Glomerular endothelial cell (primary cell): Measurements from ENCODE around the gene GTF2H4. TPM values are rescaled to one million over a fixed set of nuclear protein-coding genes. Genes with fewer than 3 reads are reported as not detected.

Experiments used
- DNase-seq: peaks from one replicate; pipeline ENCODE4 v3.0.0-alpha.2; 2011; ENCODE audit warnings: low read depth, low spot score; ENCODE audit errors: extremely low read depth
- total RNA-seq: library from RNA; depleted of rRNA; stranded (reverse); fragments of >200 nt; gene quantifications from 2 replicates; pipeline ENCODE4 v1.2.3, GENCODE V29; 2015

Gene GTF2H4
- total RNA-seq, 1 donor from 2014 or later: 22.8 TPM

DNA sequence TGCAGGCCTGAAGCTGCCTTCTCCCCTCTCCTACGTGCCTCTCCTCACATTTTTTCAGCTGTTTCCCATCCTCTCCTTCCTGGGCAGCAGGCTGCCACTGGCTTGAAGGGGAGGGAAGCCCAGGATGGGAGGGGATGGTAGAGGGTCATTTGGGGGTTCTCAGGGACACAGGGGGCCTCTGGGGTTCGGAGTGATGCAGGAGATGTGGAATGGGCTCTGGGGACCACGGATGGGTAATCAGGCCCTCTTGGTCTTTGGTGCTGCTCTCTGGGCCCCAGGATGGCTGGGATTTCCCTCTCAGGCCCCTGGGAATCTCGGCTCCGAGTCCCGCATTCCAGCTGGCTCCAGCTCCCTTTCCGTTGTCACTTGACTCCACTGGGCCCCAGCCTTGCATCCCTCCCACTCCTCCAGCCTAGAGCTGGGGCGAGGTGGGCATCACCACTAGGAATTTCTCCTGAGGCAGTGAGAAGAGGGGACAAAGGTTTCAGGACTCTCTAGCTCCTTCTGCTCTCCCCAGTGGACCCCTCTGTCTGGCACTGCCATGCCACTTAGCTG, 25.7 kb upstream of the GTF2H4 start:
- DNase-seq: no peak

- no peak for DNase-seq
Measured at GRCh38 chr6:30882759-30883684, 25.0 kb upstream of the GTF2H4 start.

DNA sequence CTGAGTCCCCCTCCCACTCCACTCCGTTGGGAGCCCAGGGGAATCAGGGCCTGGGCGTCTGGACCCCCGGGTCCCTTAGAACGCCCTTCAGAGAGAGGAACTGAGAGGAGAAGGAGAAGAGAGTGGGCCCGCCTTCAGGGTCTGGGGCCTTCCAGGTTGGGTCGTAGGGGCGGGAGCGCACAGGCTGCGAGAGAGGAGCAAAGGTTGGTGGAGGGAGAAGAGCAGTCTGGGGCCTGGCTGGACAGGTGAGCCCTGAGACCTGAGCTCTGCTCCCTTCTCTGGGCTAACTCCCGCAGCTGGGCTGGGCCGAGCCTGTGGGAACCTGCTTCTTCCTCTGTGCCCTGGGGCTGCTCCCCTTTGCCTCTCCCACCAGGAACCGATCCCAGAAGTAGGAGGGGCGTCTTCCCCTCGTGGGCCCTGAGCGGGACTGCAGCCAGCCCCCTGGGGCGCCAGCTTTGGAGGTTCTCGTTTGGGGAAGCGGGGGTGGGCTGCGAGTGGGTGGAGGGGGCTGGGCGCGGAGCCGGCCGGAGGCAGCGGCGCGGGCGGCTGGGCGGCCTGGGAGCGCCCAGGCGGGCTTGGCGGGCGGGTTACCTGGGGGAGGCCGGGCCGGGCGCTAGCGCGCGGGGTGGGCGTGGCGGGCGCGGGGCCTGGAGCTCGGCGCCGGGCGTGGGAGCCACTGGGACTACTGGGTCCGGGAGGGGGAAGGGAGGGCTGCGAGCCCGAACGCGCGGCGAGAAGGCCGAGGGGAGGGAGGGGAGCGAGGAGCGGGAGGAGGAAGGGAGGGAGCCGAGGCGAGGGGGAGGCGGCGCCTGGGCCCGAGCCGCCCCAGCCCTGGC, 24.1 kb upstream of the GTF2H4 start, which contains the start of gene DDR1:
TSS of gene DDR1 (plus strand) at position 835 of the 836 bp plus-strand sequence. CDS start 4,211 bp downstream, outside the sequence.
- DNase-seq: no peak

DNA sequence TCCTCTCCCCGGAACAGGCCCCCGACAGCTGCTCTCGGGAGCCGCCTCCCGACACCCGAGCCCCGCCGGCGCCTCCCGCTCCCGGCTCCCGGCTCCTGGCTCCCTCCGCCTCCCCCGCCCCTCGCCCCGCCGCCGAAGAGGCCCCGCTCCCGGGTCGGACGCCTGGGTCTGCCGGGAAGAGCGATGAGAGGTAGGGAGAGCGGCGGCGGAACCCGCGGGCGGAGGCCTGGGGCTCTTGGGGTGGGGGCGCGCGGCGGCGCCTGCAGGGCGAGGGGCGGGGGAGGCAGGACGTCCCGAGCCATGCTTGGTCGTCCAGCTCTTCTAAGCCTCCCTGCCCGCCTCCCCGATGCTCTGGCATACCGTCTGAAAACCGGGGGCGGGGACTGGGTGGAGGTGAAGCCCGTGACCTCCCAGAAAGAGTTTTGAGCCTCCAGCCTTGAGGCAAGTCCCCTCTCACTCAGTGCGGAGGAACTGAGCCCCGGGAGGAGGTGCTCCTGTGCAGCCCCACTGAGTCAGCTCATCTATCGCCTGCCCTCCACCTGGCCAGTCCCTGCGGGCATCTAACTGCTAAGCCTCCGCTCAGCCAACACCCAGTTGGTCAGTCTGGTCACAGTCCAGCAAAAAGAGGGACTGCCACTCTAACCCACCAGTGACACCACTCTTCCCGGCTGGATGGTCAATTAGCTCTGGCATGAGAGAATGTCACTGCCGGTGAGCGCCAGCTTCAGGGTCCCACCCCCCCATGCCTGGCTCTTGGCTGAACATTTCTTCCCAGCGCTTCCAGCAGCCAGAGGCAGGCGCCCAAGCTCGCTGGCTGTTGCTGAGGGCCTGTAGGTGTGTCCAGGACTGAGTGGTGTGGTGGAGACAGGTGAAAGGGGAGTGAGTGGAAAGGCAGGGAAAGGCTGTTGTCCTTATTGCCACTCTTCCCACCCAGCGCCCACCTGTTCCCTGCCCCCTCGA, 23.2 kb upstream of the GTF2H4 start:
- no peak for DNase-seq

DNA sequence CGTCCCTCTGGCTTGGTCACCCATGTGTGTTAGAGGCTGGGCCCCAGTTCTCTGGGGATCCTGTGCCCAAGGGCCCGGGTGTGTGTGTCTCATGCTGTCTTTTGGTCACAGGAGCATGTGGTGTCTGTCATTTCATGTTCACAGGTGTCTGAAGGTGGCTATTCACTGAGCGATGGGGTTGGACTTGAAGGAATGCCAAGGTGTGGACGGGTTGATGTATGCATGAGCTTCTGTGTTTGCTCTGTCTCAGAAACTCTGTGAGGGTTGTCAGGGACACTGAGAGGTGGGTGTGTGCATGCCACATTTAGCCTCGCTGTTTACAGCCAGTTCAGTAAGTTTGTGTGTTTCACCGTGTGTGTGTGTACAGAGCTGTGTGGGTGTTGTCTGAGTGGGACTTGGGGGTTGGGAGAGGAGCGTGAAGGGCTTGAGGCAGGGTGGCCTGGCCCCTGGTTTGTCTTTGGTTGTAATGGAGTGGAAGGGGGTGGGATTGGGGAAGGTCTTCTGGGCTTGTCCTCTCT, 22.5 kb upstream of the GTF2H4 start:
- DNase-seq: no peak

GRCh38 chr6:30885999-30886896, 21.8 kb upstream of the GTF2H4 start:
- no peak for DNase-seq

DNA sequence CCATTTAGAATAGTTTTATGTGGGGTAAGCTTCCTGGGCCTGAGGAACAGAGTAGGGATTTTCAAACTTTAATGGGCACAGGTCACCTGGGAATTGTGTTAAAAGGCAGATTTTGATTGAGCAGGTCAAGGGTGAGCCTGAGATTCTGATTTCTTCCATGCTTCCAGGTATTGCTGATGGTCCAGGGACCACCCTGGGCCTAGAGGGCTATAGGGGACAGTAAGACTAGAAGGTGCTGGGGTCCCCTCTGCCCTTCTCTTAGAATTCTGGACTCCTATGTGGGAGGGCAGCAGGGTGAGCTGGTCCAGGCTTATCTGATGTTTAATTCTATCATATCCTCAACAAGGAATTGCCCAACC, 21.1 kb upstream of the GTF2H4 start:
- no peak for DNase-seq

DNA sequence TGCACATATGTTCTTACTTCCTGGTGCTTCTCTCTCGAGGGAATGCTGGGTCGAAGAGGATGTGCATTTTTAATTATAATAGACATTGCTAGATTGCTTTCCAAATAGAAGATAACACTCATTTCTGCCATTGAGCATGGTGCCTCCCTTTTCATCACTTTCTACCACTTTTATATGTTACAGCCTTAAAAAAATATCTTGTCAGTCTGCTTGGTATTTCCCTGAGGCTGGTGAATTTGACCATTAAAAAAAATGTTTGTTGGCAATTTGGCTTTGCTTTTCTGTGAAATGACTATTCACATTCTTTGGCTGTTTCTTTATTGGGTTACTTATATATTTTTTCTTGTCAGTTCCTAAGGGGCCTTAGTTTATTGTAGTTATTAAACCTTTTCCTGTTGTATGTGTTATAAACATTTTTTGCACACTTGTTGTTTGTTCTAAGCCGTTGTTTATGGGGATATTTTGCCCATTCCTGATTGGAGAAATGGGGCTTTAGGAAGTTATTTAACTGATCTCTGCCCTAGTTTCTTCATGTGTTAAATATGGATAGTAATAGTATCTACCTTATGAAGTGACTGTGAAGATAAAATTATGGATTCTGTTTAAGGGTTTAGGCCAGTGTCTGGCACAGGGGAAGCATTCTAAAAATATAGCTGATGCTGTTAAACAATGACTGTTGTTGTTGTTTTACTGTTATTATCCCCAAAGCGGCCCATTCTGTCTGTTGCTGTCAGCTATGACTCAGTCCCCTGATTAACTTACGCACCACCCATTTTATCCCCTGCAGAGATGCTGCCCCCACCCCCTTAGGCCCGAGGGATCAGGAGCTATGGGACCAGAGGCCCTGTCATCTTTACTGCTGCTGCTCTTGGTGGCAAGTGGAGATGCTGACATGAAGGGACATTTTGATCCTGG, 19.8 kb upstream of the GTF2H4 start:
- no peak for DNase-seq

- no peak for DNase-seq
Measured at GRCh38 chr6:30888816-30889495, 19.1 kb upstream of the GTF2H4 start.

GRCh38 chr6:30889496-30889885, 18.5 kb upstream of the GTF2H4 start:
- no peak for DNase-seq

DNA sequence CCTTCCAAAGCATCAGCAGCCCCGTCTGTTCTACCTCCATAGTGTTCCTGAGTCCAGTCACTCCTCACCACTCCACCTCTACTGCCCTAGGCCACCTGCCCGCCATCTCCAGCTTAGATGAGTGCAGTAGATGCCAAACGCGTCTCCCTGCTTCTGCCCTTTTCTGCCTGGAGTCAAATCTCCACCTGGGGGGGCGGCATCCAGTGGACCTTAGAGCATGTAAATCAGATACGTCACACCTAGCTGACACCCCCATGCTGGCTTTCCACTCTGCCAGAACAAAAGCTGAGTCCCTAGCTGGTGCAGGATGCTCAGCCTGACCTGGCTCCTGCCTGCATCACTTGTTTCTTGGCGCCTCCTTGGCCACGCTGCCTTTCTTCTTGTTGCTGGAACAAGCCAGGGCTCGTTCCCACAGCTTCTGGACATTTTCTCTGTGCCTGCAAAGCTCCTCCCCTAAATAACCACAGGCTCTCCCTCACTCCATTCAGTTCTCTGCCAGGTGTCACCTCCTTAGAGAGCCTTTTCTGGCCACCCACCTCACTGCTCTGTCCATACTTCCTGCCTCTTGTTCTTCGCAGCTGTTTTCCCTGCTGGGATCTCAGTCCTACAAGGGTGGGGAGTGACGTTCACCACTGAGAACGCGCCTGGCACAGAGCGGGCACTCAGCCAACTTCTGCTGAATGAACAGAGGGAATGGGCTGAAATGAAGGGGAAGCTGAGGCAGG, 17.9 kb upstream of the GTF2H4 start:
- DNase-seq: no peak

- no peak for DNase-seq
Measured at GRCh38 chr6:30890646-30891449, 17.2 kb upstream of the GTF2H4 start.

- no peak for DNase-seq
Measured at GRCh38 chr6:30891450-30891723, 16.6 kb upstream of the GTF2H4 start.

- DNase-seq: no peak
Measured at GRCh38 chr6:30891816-30892538, 16.0 kb upstream of the GTF2H4 start.

- no peak for DNase-seq
Measured at GRCh38 chr6:30893001-30893591, 14.9 kb upstream of the GTF2H4 start.
